ENCODE results near the gene GOLGA6L22.
"Not testable (repeated sequence)": the region's sequence is repeated elsewhere in the genome, so short reads cannot be mapped to it uniquely, and the experiment has no call there.

GRCh38 chr15:22429426-22429825 is 29.3 kb upstream of the GOLGA6L22 start:
- not testable (repeated sequence) for TF ChIP-seq CTCF, POLR2A (IDR thresholded peaks at IDR 0.05)

Data from lower leg skin (tissue), 3 donors.